ENCODE results near the gene AKR1C8.

DNA sequence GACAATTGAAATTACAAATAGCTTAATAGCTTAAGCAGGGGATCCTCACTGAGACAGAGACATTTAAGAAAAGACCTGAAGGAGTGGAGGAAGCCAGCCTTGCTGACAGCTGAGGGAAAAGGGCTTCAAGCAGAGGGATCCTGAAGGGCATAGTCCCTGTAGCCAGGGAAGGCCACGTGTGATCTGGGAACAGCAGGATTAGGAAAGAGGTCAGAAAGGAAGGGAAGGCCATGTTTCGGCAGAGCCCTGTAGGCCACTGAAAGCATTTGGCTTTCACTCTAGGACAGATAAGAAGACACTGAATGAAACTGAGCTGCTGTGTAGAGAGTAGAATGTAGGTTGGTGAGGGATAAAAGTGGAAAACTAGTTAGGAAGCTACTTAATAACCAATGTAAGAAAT lies 3.4 kb upstream of the AKR1C8 start:
- TF ChIP-seq POLR2A (IDR thresholded peaks at IDR 0.05) (no peak), CTCF (IDR thresholded peaks at IDR 0.05) (no peak), EP300 (IDR thresholded peaks at IDR 0.05) (no peak)

Data from tibial nerve (tissue), 4 donors.